GM23338 (cell line): ENCODE data around the gene PTPRN2. TPM values are rescaled to one million over a fixed set of nuclear protein-coding genes. Genes with fewer than 3 reads are reported as not detected.

Experiments
- ATAC-seq: fragments of 200-7000 bp; cut with Tn5 transposase; 3 replicates; pipeline ENCODE4 v1.9.1; 2020
- DNase-seq: peaks from one replicate; pipeline ENCODE4 v3.0.0-alpha.2; 2015; ENCODE audit warnings: low spot score
- H2AFZ ChIP-seq: fragments of 200-600 bp; sonication (generic); 2 replicates; pipeline ENCODE4 v1.8.0; 2016; ENCODE audit warnings: antibody characterized with exemption, mild to moderate bottlenecking, moderate library complexity
- H3F3A ChIP-seq: fragments of 200-600 bp; sonication (generic); replicated peaks from 2 replicates; pipeline ENCODE4 v1.8.0; 2017; ENCODE audit warnings: antibody characterized with exemption, mixed run types, low read depth
- H3K27ac ChIP-seq: fragments of 200-600 bp; sonication (generic); 2 replicates; pipeline ENCODE4 v1.6.1; 2016; ENCODE audit warnings: low read depth
- H3K27me3 ChIP-seq: fragments of 200-600 bp; sonication (generic); 2 replicates; pipeline ENCODE4 v1.8.0; 2016; ENCODE audit warnings: mild to moderate bottlenecking, mixed run types, moderate library complexity; ENCODE audit not compliant: insufficient read depth
- H3K36me3 ChIP-seq: fragments of 200-600 bp; sonication (generic); 2 replicates; pipeline ENCODE4 v1.8.0; 2016; ENCODE audit warnings: mild to moderate bottlenecking; ENCODE audit not compliant: insufficient read depth
- H3K4me1 ChIP-seq: fragments of 200-600 bp; sonication (generic); 2 replicates; pipeline ENCODE4 v1.8.0; 2016; ENCODE audit warnings: mild to moderate bottlenecking, moderate library complexity; ENCODE audit not compliant: insufficient read depth
- H3K4me2 ChIP-seq: fragments of 200-600 bp; sonication (generic); 2 replicates; pipeline ENCODE4 v1.7.1; 2017; ENCODE audit warnings: mixed run types
- H3K4me3 ChIP-seq: fragments of 200-600 bp; sonication (generic); 2 replicates; pipeline ENCODE4 v1.6.1; 2016; ENCODE audit warnings: mixed run types
- H3K79me2 ChIP-seq: fragments of 200-600 bp; sonication (generic); replicated peaks from 2 replicates; pipeline ENCODE4 v1.8.0; 2017; ENCODE audit warnings: mild to moderate bottlenecking; ENCODE audit not compliant: insufficient read depth
- H3K9me2 ChIP-seq: fragments of 200-600 bp; sonication (generic); 2 replicates; pipeline ENCODE4 v1.8.0; 2017; ENCODE audit not compliant: insufficient read depth
- H4K20me1 ChIP-seq: fragments of 200-600 bp; sonication (generic); replicated peaks from 2 replicates; pipeline ENCODE4 v1.8.0; 2017; ENCODE audit warnings: mild to moderate bottlenecking; ENCODE audit not compliant: insufficient read depth
- H3K27ac Mint-ChIP-seq: 2 replicates; pipeline ENCODE4 v1.8.0; 2020; ENCODE audit warnings: inconsistent platforms, mild to moderate bottlenecking, moderate library complexity, mixed read lengths
- H3K27me3 Mint-ChIP-seq: 3 replicates; pipeline ENCODE4 v1.8.0; 2022; ENCODE audit warnings: low read depth, mild to moderate bottlenecking, moderate library complexity, mixed read lengths, inconsistent platforms; ENCODE audit not compliant: insufficient read depth, poor library complexity
- H3K36me3 Mint-ChIP-seq: 3 replicates; pipeline ENCODE4 v1.8.0; 2021; ENCODE audit warnings: low read depth, mild to moderate bottlenecking, inconsistent platforms, moderate library complexity, mixed read lengths
- H3K4me1 Mint-ChIP-seq: 3 replicates; pipeline ENCODE4 v1.8.0; 2020; ENCODE audit warnings: mild to moderate bottlenecking, inconsistent platforms, mixed read lengths
- H3K4me3 Mint-ChIP-seq: 3 replicates; pipeline ENCODE4 v1.8.0; 2021; ENCODE audit warnings: moderate library complexity, mild to moderate bottlenecking, inconsistent platforms, mixed read lengths
- H3K9me3 Mint-ChIP-seq: 3 replicates; pipeline ENCODE4 v1.8.0; 2020; ENCODE audit warnings: moderate library complexity, mild to moderate bottlenecking, inconsistent platforms, mixed read lengths
- CREB1 ChIP-seq: fragments of 250-450 bp; sonication (Bioruptor Pico); IDR thresholded peaks from 2 replicates; pipeline ENCODE4 v1.5.0; 2020; ENCODE audit warnings: low read depth, mild to moderate bottlenecking, moderate library complexity
- ETS1 ChIP-seq: IDR thresholded peaks from 2 replicates; pipeline ENCODE4 v1.6.1; 2016; ENCODE audit warnings: antibody characterized with exemption
- EZH2 ChIP-seq: fragments of 200-600 bp; sonication (generic); IDR thresholded peaks from one replicate; pipeline ENCODE4 v1.8.0; 2017; ENCODE audit warnings: antibody characterized with exemption, mild to moderate bottlenecking, low read depth; ENCODE audit not compliant: unreplicated experiment
- EZH2phosphoT487 ChIP-seq: fragments of 200-600 bp; sonication (generic); IDR thresholded peaks from one replicate; pipeline ENCODE4 v1.8.1; 2018; ENCODE audit warnings: antibody characterized with exemption; ENCODE audit not compliant: unreplicated experiment
- JUNB ChIP-seq: IDR thresholded peaks from one replicate; pipeline ENCODE4 v1.6.1; 2016; ENCODE audit warnings: antibody characterized with exemption; ENCODE audit not compliant: unreplicated experiment
- NANOG ChIP-seq: IDR thresholded peaks from 2 replicates; pipeline ENCODE4 v1.6.1; 2016; ENCODE audit warnings: antibody characterized with exemption, borderline replicate concordance
- POLR2AphosphoS5 ChIP-seq: IDR thresholded peaks from 2 replicates; pipeline ENCODE4 v1.6.1; 2016; ENCODE audit warnings: antibody characterized with exemption, low read depth
- REST ChIP-seq: IDR thresholded peaks from one replicate; pipeline ENCODE4 v1.6.1; 2018; ENCODE audit warnings: antibody characterized with exemption; ENCODE audit not compliant: unreplicated experiment
- STAT1 ChIP-seq: IDR thresholded peaks from one replicate; pipeline ENCODE4 v1.6.1; 2016; ENCODE audit warnings: antibody characterized with exemption; ENCODE audit not compliant: unreplicated experiment
- ZNF114 ChIP-seq: fragments of 250-450 bp; sonication (Bioruptor Pico); IDR thresholded peaks from 2 replicates; pipeline ENCODE4 v1.5.0; 2020; ENCODE audit warnings: mild to moderate bottlenecking, moderate library complexity
- ZNF331 ChIP-seq: fragments of 250-450 bp; sonication (Bioruptor Pico); IDR thresholded peaks from 2 replicates; pipeline ENCODE4 v1.5.0; 2020; ENCODE audit warnings: low read depth, mild to moderate bottlenecking, moderate library complexity
- polyA plus RNA-seq: library from polyadenylated mRNA; unstranded; fragments of >200 nt; fragmentation: Nextera tagmentation; extraction: Ambion mirVana; gene quantifications from 2 replicates; pipeline ENCODE4 v1.2.1, GENCODE V29; 2016
- total RNA-seq: library from RNA; depleted of rRNA; stranded (reverse); fragments of >200 nt; shearing (Covaris generic); gene quantifications from 2 replicates; pipeline ENCODE4 v1.2.3, GENCODE V29; 2014

The PTPRN2 gene
- total and polyA plus RNA-seq, 2 experiments from 2014 or later, result 0.87 to 4.0 TPM

GRCh38 chr7:158546214-158546613, 41.4 kb downstream of the PTPRN2 start (continued):
- TF ChIP-seq STAT1, result no peak
- no peak for TF ChIP-seq CREB1
- TF ChIP-seq JUNB, result no peak

GRCh38 chr7:158544708-158545107, 42.9 kb downstream of the PTPRN2 start:
- Mint-ChIP-seq H3K27me3 (peaks cover 4% of the 10 kb centered on the region), H3K9me3 (peaks cover 85% of the 10 kb centered on the region), H3K4me1 (peaks cover 4% of the 10 kb centered on the region), H3K36me3 (peaks cover 10% of the 10 kb centered on the region), H3K4me3 (no peak overlapping the region), H3K27ac (no peak overlapping the region)
- H3K27ac ChIP-seq, result no peak overlapping the region
- H3K4me3 ChIP-seq, result no peak overlapping the region
- no peaks in the 10 kb centered on the region for H3K36me3 ChIP-seq
- H3F3A ChIP-seq, result no peaks in the 10 kb centered on the region
- no peak for DNase-seq
- H3K79me2 ChIP-seq, result no peaks in the 10 kb centered on the region
- no peaks in the 10 kb centered on the region for H4K20me1 ChIP-seq
- H2AFZ ChIP-seq, result no peak overlapping the region
- no peaks in the 10 kb centered on the region for H3K27me3 ChIP-seq
- H3K4me1 ChIP-seq, result peaks cover 11% of the 10 kb centered on the region; the same call in 1 of the 2 replicates
- peaks cover 5% of the 10 kb centered on the region; the same call in 1 of the 2 replicates for H3K9me2 ChIP-seq
- ATAC-seq, result no peak
- TF ChIP-seq EZH2phosphoT487 (no peak), EZH2 (no peak), POLR2AphosphoS5 (no peak), ETS1 (no peak), REST (no peak), NANOG (no peak), CREB1 (no peak), JUNB (no peak), STAT1 (no peak), ZNF114 (CRISPR knock-in tag) (no peak)
- no peak overlapping the region for H3K4me2 ChIP-seq

GRCh38 chr7:158543840-158544239, 43.8 kb downstream of the PTPRN2 start:
- peaks cover 4% of the 10 kb centered on the region; the same call in 1 of the 2 replicates for H3K4me1 ChIP-seq
- H3F3A ChIP-seq, result no peaks in the 10 kb centered on the region
- peaks cover 10% of the 10 kb centered on the region for H3K36me3 Mint-ChIP-seq
- H3K27ac ChIP-seq, result no peak overlapping the region
- no peak overlapping the region for H2AFZ ChIP-seq
- no peak overlapping the region for H3K4me2 ChIP-seq
- no peak for ATAC-seq
- H3K27ac Mint-ChIP-seq, result no peak overlapping the region
- no peak overlapping the region for H3K4me3 Mint-ChIP-seq
- peaks cover 87% of the 10 kb centered on the region for H3K9me3 Mint-ChIP-seq
- no peaks in the 10 kb centered on the region for H3K79me2 ChIP-seq
- H3K4me3 ChIP-seq, result no peak overlapping the region
- H3K27me3 Mint-ChIP-seq, result peaks cover 4% of the 10 kb centered on the region
- H3K4me1 Mint-ChIP-seq, result peaks cover 4% of the 10 kb centered on the region
- H3K9me2 ChIP-seq, result peaks cover 5% of the 10 kb centered on the region; the same call in 1 of the 2 replicates
- no peaks in the 10 kb centered on the region for H3K27me3 ChIP-seq
- H4K20me1 ChIP-seq, result no peaks in the 10 kb centered on the region
- no peak for DNase-seq
- H3K36me3 ChIP-seq, result no peaks in the 10 kb centered on the region
- TF ChIP-seq REST (no peak), EZH2phosphoT487 (no peak), ZNF331 (CRISPR knock-in tag) (no peak), NANOG (no peak), POLR2AphosphoS5 (no peak), STAT1 (no peak), ZNF114 (CRISPR knock-in tag) (no peak), ETS1 (no peak)
